AG04449 (cell line): ENCODE measurements around the gene PPM1A.

Source experiments
- CTCF ChIA-PET: fragments of 350-600 bp; formaldehyde crosslinking; extraction: SDS; loops from one replicate; lab custom pipeline; 2021; ENCODE audit warnings: antibody characterized with exemption; lab: Yijun Ruan, JAX
- POLR2A ChIA-PET: fragments of 400-600, 350-600 bp; formaldehyde crosslinking; extraction: SDS; loops from one replicate; lab custom pipeline; 2020; ENCODE audit warnings: antibody characterized with exemption, inconsistent platforms; lab: Yijun Ruan, JAX
- DNase-seq: peaks from one replicate; pipeline ENCODE4 v3.0.0-alpha.2; 2010; ENCODE audit warnings: low read depth, low spot score
- H3K4me3 ChIP-seq: 2 replicates; pipeline ENCODE4 v1.5.1; 2011; ENCODE audit warnings: low read depth, mild to moderate bottlenecking, control low read depth, low read length
- CTCF ChIP-seq: IDR thresholded peaks from one replicate; pipeline ENCODE4 v1.5.1; 2011; ENCODE audit warnings: mild to moderate bottlenecking, moderate library complexity, low read length, control low read depth, inconsistent platforms; ENCODE audit not compliant: insufficient read depth; ENCODE audit errors: missing control alignments

The PPM1A gene

GRCh38 chr14:60248697-60249318 is at the start of gene PPM1A:
TSS of gene PPM1A (plus strand) at chr14:60249221. CDS start at chr14:60282704, 33,483 bp downstream.
- peak within 1 kb of the TSS; percentile 74 for H3K4me3 ChIP-seq
- DNase-seq, result peak; percentile 46
- TF ChIP-seq CTCF, result no peak
- CTCF ChIA-PET, result no interaction called here
- POLR2A ChIA-PET, result interaction anchor here (0.9 to 1.0 kb wide), 2 partner anchors 97 to 1031 kb away, joined by 3 read pairs; no protein-coding TSS in a partner anchor

GRCh38 chr14:60199321-60199720 is 49.7 kb upstream of the PPM1A start:
- no peak for TF ChIP-seq CTCF
- ChIA-PET POLR2A (no interaction called here), CTCF (interaction anchor here (1.2 kb wide), 1 partner anchor 132 kb away, joined by 3 read pairs; no protein-coding TSS in a partner anchor)
- H3K4me3 ChIP-seq, result no peak overlapping the region
- DNase-seq, result no peak

- H3K4me3 ChIP-seq, result no peak overlapping the region
- CTCF ChIA-PET, result interaction anchor here (0.6 to 1.0 kb wide), 3 partner anchors 17 to 143 kb away, joined by 3 read pairs; no protein-coding TSS in a partner anchor
- POLR2A ChIA-PET, result no interaction called here
- no peak for DNase-seq
- no peak for TF ChIP-seq CTCF
These were observed 44.7 kb upstream of the PPM1A start for GRCh38 chr14:60204104-60204842.

GRCh38 chr14:60204843-60205774 is 43.9 kb upstream of the PPM1A start:
- ChIA-PET POLR2A (no interaction called here), CTCF (interaction anchor here (0.9 to 1.2 kb wide), 2 partner anchors 20 to 21 kb away, joined by 3 read pairs; no protein-coding TSS in a partner anchor)
- no peak overlapping the region for H3K4me3 ChIP-seq
- no peak for DNase-seq
- TF ChIP-seq CTCF, result no peak

GRCh38 chr14:60206249-60206670 is 42.8 kb upstream of the PPM1A start:
- POLR2A ChIA-PET, result no interaction called here
- CTCF ChIA-PET, result no interaction called here
- no peak for TF ChIP-seq CTCF
- DNase-seq, result no peak
- no peak overlapping the region for H3K4me3 ChIP-seq
